Neural progenitor cell (in vitro differentiated cells): ENCODE data around the gene SLC25A26. TPM values are rescaled to one million over a fixed set of nuclear protein-coding genes. Genes with fewer than 3 reads are reported as not detected.

Experiments
- DNase-seq: peaks from one replicate; pipeline ENCODE4 v3.0.0-alpha.2; 2016; ENCODE audit warnings: low spot score
- H2AFZ ChIP-seq: fragments of 200-600 bp; sonication (generic); replicated peaks from 2 replicates; pipeline ENCODE4 v1.6.1; 2016; ENCODE audit warnings: antibody characterized with exemption
- H3F3A ChIP-seq: fragments of 200-600 bp; sonication (generic); 2 replicates; pipeline ENCODE4 v1.6.1; 2016; ENCODE audit warnings: antibody characterized with exemption, low read depth
- H3K27ac ChIP-seq: fragments of 200-600 bp; sonication (generic); 2 replicates; pipeline ENCODE4 v1.5.1; 2016; ENCODE audit warnings: mild to moderate bottlenecking
- H3K27me3 ChIP-seq: fragments of 200-600 bp; sonication (generic); 2 replicates; pipeline ENCODE4 v1.6.1; 2016; ENCODE audit warnings: mild to moderate bottlenecking, moderate library complexity
- H3K36me3 ChIP-seq: fragments of 200-600 bp; sonication (generic); 2 replicates; pipeline ENCODE4 v1.5.1; 2016
- H3K4me1 ChIP-seq: fragments of 200-600 bp; sonication (generic); 2 replicates; pipeline ENCODE4 v1.6.1; 2016; ENCODE audit warnings: mixed run types
- H3K4me2 ChIP-seq: fragments of 200-600 bp; sonication (generic); 2 replicates; pipeline ENCODE4 v1.6.1; 2016
- H3K4me3 ChIP-seq: fragments of 200-600 bp; sonication (generic); 2 replicates; pipeline ENCODE4 v1.5.1; 2016
- H3K79me2 ChIP-seq: fragments of 200-600 bp; sonication (generic); 2 replicates; pipeline ENCODE4 v1.6.1; 2016; ENCODE audit warnings: low read depth
- H3K9ac ChIP-seq: fragments of 200-600 bp; sonication (generic); 2 replicates; pipeline ENCODE4 v1.6.1; 2016
- H3K9me3 ChIP-seq: fragments of 200-600 bp; sonication (generic); 2 replicates; pipeline ENCODE4 v1.5.1; 2016; ENCODE audit warnings: low read depth
- H4K20me1 ChIP-seq: fragments of 200-600 bp; sonication (generic); 2 replicates; pipeline ENCODE4 v1.6.1; 2016; ENCODE audit warnings: low read depth
- H3K27ac Mint-ChIP-seq: 3 replicates; pipeline ENCODE4 v1.8.0; 2021; ENCODE audit warnings: mixed read lengths
- H3K27me3 Mint-ChIP-seq: 2 replicates; pipeline ENCODE4 v1.8.0; 2022; ENCODE audit warnings: low read depth, mild to moderate bottlenecking, inconsistent platforms, moderate library complexity, mixed read lengths; ENCODE audit not compliant: insufficient read depth
- H3K36me3 Mint-ChIP-seq: 3 replicates; pipeline ENCODE4 v1.8.0; 2021; ENCODE audit warnings: mixed read lengths
- H3K4me1 Mint-ChIP-seq: 3 replicates; pipeline ENCODE4 v1.8.0; 2021; ENCODE audit warnings: mixed read lengths
- H3K4me3 Mint-ChIP-seq: 3 replicates; pipeline ENCODE4 v1.8.0; 2021; ENCODE audit warnings: mild to moderate bottlenecking, moderate library complexity, mixed read lengths
- H3K9me3 Mint-ChIP-seq: 3 replicates; pipeline ENCODE4 v1.8.0; 2020; ENCODE audit warnings: mixed read lengths
- EZH2 ChIP-seq: fragments of 200-600 bp; sonication (generic); IDR thresholded peaks from 2 replicates; pipeline ENCODE4 v1.6.1; 2017; ENCODE audit warnings: antibody characterized with exemption, mild to moderate bottlenecking, moderate library complexity
- EZH2phosphoT487 ChIP-seq: fragments of 200-600 bp; sonication (generic); IDR thresholded peaks from 2 replicates; pipeline ENCODE4 v1.6.1; 2017; ENCODE audit warnings: antibody characterized with exemption
- total RNA-seq: library from RNA; depleted of rRNA; stranded (reverse); fragments of >200 nt; gene quantifications from 2 replicates; pipeline ENCODE4 v1.2.3, GENCODE V29; 2015; ENCODE audit warnings: low replicate concordance
- TF ChIP-seq, protein P1 (sequence below): fragments of 200-600 bp; sonication (generic); IDR thresholded peaks from 2 replicates; pipeline ENCODE4 v1.5.1; 2017; ENCODE audit warnings: antibody characterized with exemption, mild to moderate bottlenecking

SLC25A26 gene
- total RNA-seq, 1 donor from 2014 or later, result 17.0 TPM

DNA sequence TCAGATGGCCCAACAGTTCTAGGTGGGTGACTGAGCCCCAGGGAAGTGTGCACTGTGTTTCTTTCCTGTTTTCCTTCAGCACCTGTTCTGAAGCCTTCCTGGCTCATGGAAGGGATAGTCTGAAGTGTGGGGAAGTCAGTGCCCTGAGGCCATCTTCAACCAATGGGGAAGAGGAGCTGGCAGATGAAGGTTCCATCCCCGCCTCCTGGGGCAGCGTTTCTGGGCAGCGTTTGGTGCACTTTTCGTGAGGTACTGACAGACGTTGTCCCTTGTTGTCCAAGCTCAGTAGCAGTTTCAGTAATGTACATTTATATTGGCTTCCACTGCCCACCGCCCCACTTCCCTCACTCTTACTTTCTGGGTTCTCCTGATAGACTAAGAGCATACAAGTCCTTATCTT is 42.6 kb upstream of the SLC25A26 start:
- H3K9me3 ChIP-seq, result no peaks in the 10 kb centered on the region
- Mint-ChIP-seq H3K9me3 (no peaks in the 10 kb centered on the region), H3K4me1 (no peaks in the 10 kb centered on the region), H3K36me3 (no peaks in the 10 kb centered on the region), H3K27ac (no peak overlapping the region), H3K27me3 (no peaks in the 10 kb centered on the region), H3K4me3 (no peak overlapping the region)
- H3K27ac ChIP-seq, result no peak overlapping the region
- H3K4me3 ChIP-seq, result no peak overlapping the region
- H3K36me3 ChIP-seq, result no peaks in the 10 kb centered on the region
- TF ChIP-seq EZH2, result no peak
- TF ChIP-seq EZH2phosphoT487, result no peak
- TF ChIP-seq, protein P1, sequence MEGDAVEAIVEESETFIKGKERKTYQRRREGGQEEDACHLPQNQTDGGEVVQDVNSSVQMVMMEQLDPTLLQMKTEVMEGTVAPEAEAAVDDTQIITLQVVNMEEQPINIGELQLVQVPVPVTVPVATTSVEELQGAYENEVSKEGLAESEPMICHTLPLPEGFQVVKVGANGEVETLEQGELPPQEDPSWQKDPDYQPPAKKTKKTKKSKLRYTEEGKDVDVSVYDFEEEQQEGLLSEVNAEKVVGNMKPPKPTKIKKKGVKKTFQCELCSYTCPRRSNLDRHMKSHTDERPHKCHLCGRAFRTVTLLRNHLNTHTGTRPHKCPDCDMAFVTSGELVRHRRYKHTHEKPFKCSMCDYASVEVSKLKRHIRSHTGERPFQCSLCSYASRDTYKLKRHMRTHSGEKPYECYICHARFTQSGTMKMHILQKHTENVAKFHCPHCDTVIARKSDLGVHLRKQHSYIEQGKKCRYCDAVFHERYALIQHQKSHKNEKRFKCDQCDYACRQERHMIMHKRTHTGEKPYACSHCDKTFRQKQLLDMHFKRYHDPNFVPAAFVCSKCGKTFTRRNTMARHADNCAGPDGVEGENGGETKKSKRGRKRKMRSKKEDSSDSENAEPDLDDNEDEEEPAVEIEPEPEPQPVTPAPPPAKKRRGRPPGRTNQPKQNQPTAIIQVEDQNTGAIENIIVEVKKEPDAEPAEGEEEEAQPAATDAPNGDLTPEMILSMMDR, result no peak
- no peak overlapping the region for H3K4me2 ChIP-seq
- peak overlapping the region; percentile 42 for H2AFZ ChIP-seq
- no peak overlapping the region for H3K9ac ChIP-seq
- no peaks in the 10 kb centered on the region for H3K27me3 ChIP-seq
- no peaks in the 10 kb centered on the region for H3K79me2 ChIP-seq
- H3K4me1 ChIP-seq, result no peaks in the 10 kb centered on the region
- H4K20me1 ChIP-seq, result no peaks in the 10 kb centered on the region
- DNase-seq, result no peak
- H3F3A ChIP-seq, result peaks cover under 1% of the 10 kb centered on the region

DNA sequence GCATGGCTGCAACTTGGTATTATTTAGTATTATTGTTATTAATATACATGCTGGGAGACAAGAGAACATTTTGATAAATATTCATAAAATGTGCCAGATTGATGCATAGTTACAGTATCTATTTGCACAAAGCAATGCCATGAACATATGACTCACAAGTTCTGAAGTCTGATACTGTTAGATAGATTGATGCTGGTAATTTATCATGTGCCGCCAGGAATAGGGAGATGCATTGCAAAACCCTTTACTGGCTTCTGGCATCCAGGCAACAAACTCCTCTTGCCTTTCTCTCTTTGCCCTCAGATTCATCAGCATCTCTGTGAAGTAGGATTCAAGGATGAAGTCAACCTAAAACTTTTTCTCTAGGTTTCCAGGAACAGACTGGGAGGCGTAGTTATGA is 41.0 kb upstream of the SLC25A26 start:
- no peak overlapping the region for H3K9ac ChIP-seq
- H4K20me1 ChIP-seq, result no peaks in the 10 kb centered on the region
- no peaks in the 10 kb centered on the region for H3K27me3 ChIP-seq
- peaks cover 4% of the 10 kb centered on the region for H3K27me3 Mint-ChIP-seq
- H3K4me1 ChIP-seq, result no peaks in the 10 kb centered on the region
- H2AFZ ChIP-seq, result peak overlapping the region; percentile 17
- H3K9me3 ChIP-seq, result no peaks in the 10 kb centered on the region
- no peak overlapping the region for H3K27ac Mint-ChIP-seq
- no peaks in the 10 kb centered on the region for H3K36me3 Mint-ChIP-seq
- no peak overlapping the region for H3K27ac ChIP-seq
- peaks cover 7% of the 10 kb centered on the region for H3F3A ChIP-seq
- DNase-seq, result no peak
- no peak overlapping the region for H3K4me2 ChIP-seq
- H3K36me3 ChIP-seq, result no peaks in the 10 kb centered on the region
- no peak overlapping the region for H3K4me3 Mint-ChIP-seq
- H3K79me2 ChIP-seq, result no peaks in the 10 kb centered on the region
- no peaks in the 10 kb centered on the region for H3K4me1 Mint-ChIP-seq
- H3K9me3 Mint-ChIP-seq, result no peaks in the 10 kb centered on the region
- TF ChIP-seq, protein P1, result no peak
- TF ChIP-seq EZH2, result no peak
- no peak for TF ChIP-seq EZH2phosphoT487
- H3K4me3 ChIP-seq, result no peak overlapping the region

DNA sequence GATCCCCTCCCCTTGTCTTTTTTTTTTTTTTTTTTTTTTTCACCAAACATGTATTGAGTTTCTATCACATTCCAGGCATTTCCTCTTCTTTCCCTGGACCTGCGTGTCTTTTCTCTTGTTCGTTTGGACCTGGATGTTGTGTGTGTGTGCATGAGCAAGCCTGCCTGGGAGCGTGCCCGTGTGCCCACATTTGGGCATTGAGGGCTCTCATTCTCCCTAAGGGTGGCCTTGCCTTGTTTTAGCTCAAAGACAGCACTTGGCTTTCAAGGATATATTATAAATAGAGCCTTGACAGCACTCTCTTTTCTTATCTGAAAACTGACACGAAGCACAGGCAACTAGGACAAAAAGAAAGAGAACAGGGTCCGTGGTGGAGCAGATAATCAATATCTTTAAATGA is 39.0 kb upstream of the SLC25A26 start:
- Histone ChIP-seq H4K20me1 (no peaks in the 10 kb centered on the region), H3K36me3 (no peaks in the 10 kb centered on the region), H3K9me3 (no peaks in the 10 kb centered on the region), H3K79me2 (no peaks in the 10 kb centered on the region), H3K27me3 (no peaks in the 10 kb centered on the region), H3K9ac (no peak overlapping the region), H3K4me1 (no peaks in the 10 kb centered on the region), H3F3A (peaks cover 17% of the 10 kb centered on the region), H3K4me2 (no peak overlapping the region), H3K4me3 (no peak overlapping the region), H2AFZ (no peak overlapping the region), H3K27ac (no peak overlapping the region)
- H3K4me3 Mint-ChIP-seq, result no peak overlapping the region
- H3K27ac Mint-ChIP-seq, result no peak overlapping the region
- TF ChIP-seq, protein P1, result no peak
- TF ChIP-seq EZH2, result no peak
- no peak for DNase-seq
- no peaks in the 10 kb centered on the region for H3K36me3 Mint-ChIP-seq
- peaks cover 4% of the 10 kb centered on the region for H3K9me3 Mint-ChIP-seq
- peaks cover 4% of the 10 kb centered on the region for H3K27me3 Mint-ChIP-seq
- no peaks in the 10 kb centered on the region for H3K4me1 Mint-ChIP-seq
